HG02623 (cell line): Measurements from ENCODE around the gene CFAP77.

Experiments used
- ATAC-seq: cut with Tn5 transposase; IDR thresholded peaks from one replicate; pipeline ENCODE4 v1.9.1; 2021; ENCODE audit warnings: moderate library complexity; ENCODE audit not compliant: unreplicated experiment

CFAP77 gene

GRCh38 chr9:132486706-132487350 lies 76.8 kb downstream of the CFAP77 start:
- no peak for ATAC-seq

- no peak for ATAC-seq
Measured at GRCh38 chr9:132487351-132487791, 77.4 kb downstream of the CFAP77 start.

- ATAC-seq = no peak
Measured at GRCh38 chr9:132487980-132488535, 78.0 kb downstream of the CFAP77 start.

GRCh38 chr9:132488626-132489025 lies 78.6 kb downstream of the CFAP77 start:
- no peak for ATAC-seq

- no peak for ATAC-seq
Measured at GRCh38 chr9:132489536-132489935, 79.5 kb downstream of the CFAP77 start.

DNA sequence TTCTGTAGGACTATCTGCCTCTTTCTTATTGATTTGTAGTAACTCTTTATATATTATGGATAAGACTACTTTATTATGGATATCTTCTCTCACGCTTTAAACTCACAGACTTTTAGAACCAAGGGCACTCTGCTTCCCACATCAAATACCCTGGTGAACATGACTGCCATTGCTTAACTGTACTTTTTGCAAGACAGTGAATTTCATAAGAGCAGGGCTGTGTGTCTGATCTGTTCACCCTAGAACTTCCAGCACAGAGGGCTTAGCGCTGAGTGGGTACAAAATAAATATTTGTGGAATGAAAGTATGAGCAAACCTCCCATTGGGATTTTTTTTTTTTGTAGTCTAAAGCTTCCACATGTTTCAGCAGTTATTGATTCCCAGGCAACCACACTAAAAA lies 84.8 kb downstream of the CFAP77 start:
- no peak for ATAC-seq

- no peak for ATAC-seq
Measured at GRCh38 chr9:132497731-132498130, 87.7 kb downstream of the CFAP77 start.

GRCh38 chr9:132498531-132499210 lies 88.7 kb downstream of the CFAP77 start:
- no peak for ATAC-seq

DNA sequence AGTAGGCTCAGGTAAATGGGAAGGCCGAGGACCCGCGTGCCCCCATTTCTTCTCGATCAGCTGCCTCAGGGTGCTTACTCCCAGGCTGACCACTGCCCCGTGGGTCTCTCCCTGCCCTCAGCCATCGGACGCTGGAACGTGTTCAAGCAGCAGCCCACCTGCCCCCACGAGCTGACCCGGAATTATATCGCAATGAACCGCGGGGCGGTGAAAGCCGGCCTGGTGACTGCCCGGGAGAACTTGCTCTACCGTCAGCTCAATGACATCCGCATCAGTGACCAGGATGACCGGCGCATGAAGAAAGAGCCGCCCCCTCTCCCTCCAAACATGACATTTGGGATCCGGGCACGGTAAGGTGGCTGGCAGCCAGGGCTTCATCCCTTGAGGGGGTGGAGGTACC lies 89.2 kb downstream of the CFAP77 start:
- no peak for ATAC-seq

GRCh38 chr9:132500193-132500592 lies 90.2 kb downstream of the CFAP77 start:
- ATAC-seq = no peak

GRCh38 chr9:132502480-132502879 lies 92.5 kb downstream of the CFAP77 start:
- no peak for ATAC-seq

DNA sequence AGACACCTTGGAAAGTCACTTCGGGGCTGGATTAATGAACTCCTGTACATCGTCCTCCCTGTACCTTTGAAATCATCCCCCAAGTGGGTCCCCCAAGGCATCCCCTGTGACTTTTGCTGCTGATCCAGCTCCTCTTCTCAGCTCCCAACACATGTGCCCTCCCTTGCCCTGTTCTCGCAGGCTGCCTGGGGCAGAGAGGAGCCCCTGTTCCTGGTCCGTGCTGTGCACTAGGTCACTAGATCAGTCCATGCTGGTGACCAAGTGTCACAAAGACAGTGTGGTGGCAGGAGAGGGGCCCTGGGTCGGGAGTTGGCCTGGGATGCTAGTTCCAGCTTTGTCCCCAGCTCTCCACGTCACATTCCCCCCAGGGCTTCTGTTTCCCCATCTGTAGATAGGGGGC lies 93.1 kb downstream of the CFAP77 start:
- ATAC-seq = no peak

DNA sequence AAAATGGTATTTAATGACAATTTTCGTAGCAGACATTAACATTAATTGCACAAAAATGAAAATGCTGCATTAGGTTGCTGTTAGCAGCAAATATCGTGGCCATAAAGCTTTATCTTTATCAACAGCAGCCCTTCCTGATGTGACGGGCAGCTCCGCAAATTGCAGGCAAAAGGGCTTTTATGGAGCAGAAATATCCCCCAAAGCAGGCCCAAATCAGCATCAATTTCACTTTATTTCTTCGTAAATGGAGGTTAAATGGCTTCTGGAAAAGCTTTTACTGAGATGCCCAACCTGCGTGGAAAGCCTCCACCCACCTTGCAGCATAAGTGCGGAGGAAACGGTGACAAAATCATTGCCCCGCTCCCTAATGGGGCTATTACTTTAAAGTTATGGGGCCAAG lies 94.5 kb downstream of the CFAP77 start:
- ATAC-seq = no peak

GRCh38 chr9:132505991-132506655 lies 96.1 kb downstream of the CFAP77 start:
- no peak for ATAC-seq

GRCh38 chr9:132506977-132507669 lies 97.1 kb downstream of the CFAP77 start:
- ATAC-seq = no peak

DNA sequence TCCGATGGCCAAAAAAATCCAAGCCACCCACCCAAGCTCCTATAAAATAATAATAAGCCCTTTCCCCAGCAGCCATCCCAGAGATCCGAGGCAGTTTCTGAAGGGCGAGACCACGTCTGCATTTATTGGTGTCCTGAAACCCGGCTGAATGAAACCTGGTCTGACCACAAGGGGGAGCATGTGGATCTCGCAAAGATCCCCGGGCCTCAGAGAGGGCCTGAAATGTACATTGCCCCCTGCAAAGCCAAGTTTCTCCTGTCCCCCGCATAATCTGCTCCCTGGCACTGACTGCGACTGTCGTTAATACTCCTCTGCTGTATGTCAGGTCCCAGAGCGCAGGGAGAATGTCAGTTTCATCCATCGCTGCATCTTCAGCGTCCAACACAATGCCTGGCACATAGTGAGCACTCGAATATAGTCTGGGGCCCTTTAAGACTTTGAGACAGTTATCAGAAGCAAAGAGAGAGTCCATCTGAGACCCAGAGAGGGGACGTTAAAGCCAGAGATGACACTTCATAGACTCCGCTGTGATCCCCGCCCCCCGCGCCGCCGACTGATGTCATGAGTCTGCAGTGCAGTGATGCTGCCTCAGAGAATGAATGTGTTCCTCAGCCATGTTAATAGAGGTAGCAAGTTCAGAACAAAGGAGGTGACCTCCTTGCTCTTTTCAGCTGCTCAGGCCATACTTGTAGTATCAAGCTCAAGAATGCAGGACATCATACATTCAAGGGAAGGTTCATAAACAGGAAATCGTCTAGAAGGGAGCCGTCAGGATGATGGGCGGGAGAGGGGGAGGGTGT lies 97.9 kb downstream of the CFAP77 start:
- no peak for ATAC-seq

DNA sequence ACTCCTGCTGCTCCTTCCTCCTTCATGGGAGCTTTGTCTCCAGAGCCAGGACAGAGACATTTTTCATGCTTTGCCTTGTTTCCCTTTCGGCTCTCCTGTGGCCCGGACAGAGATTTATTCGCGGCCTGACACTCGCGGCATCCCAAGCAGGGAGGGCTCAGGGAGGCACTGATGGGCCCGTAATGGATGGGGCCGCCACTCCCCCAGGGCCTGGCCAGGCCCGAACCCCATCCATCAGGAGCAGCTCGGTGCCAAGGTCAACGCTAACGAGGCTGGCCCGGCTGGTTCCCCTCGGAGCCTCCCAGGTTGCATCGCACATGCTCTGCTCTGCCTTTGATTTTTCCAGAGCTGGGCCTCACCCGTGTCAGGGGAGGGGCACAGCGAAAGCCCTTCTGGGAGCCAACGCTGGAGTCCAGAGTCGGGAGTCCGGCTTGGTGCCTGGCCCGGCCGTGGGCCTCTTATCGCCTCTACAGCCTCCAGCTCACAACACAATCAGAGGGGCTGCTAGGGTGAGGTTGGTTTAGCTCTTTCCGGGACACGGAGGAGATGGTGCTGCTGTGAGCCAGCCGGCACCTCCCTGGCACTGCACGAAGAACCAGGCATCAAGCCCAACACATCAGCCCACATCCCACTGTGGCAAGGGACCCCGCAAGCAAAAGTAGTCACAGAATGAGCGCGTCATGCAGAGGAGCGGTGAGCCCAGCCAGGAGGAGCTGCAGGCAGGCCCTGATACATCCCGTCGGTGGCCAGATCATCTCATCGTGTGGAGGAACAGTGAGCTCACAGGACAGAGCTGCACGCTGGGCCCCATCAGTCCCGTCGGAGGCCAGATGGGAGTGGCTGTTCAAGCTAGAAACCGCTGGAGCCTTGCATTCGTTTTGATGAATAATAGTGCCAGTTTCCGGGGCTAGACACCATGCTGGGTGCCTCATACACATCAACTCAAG lies 100.2 kb downstream of the CFAP77 start:
- ATAC-seq = no peak

- ATAC-seq = no peak
Measured at GRCh38 chr9:132511191-132511999, 101.4 kb downstream of the CFAP77 start.

DNA sequence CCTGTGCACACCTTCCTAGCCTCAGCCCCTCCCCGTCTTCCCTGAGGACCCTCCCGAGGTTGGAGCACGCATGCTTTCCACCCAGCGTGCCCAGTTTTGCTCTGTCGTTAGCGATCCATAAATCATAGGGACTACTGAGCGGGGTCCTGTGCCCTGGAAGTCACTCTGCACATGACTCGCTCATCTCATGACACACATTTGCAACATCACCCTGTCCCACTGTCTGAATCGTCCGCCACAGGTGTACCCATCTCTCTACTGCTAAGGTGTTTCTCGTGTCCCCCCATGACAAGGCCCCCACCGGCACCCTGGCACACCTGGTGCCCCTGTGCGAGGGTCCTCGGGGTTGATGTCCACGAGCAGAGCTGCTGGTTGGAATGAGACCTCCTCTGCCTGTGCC lies 103.4 kb downstream of the CFAP77 start:
- no peak for ATAC-seq
